GM12891 (cell line): ENCODE data around the gene PRKN.

Experiments used
- PAX5 ChIP-seq: IDR thresholded peaks from 2 replicates; pipeline ENCODE4 v1.6.1; 2011; ENCODE audit warnings: low read length, moderate library complexity, mild to moderate bottlenecking; ENCODE audit not compliant: insufficient read depth, severe bottlenecking
- POLR2A ChIP-seq: IDR thresholded peaks from 2 replicates; pipeline ENCODE4 v1.6.1; 2011; ENCODE audit warnings: low read depth, low read length, control low read depth
- POLR2AphosphoS5 ChIP-seq: IDR thresholded peaks from 2 replicates; pipeline ENCODE4 v1.6.1; 2011; ENCODE audit warnings: low read depth, low read length, control low read depth
- POU2F2 ChIP-seq: IDR thresholded peaks from 2 replicates; pipeline ENCODE4 v1.6.1; 2011; ENCODE audit warnings: low read depth, mild to moderate bottlenecking, control low read depth, low read length, moderate library complexity
- SPI1 ChIP-seq: IDR thresholded peaks from 2 replicates; pipeline ENCODE4 v1.6.1; 2011; ENCODE audit warnings: low read depth, low read length, control low read depth
- TAF1 ChIP-seq: IDR thresholded peaks from 2 replicates; pipeline ENCODE4 v1.6.1; 2011; ENCODE audit warnings: low read depth, low read length, control low read depth

DNA sequence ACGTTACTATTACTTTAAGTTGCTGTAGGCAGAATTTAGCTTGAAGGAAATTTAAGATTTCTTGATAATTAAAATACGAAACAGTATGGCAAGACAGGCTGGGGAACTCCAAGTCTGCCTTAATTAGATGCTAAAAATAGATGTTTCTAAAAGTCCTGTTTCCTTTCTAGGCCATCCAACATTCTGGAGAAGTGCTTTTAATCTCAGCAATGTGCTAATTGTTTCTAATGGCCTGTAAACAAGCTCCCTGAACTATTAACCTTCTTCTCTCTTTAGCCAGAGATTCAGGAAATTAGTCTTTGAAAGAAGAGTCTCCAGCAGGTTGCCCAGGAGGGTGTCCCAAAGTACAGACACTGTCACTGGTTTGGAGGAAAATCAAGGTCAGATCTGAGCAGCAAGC is 776.4 kb downstream of the PRKN start:
- no peak for TF ChIP-seq POLR2A
- no peak for TF ChIP-seq POU2F2
- no peak for TF ChIP-seq TAF1
- TF ChIP-seq POLR2AphosphoS5 = no peak
- TF ChIP-seq SPI1 = no peak
- no peak for TF ChIP-seq PAX5
